Hematopoietic multipotent progenitor cell treated with erythropoietin and hydrocortisone succinate and interleukin-3 and kit ligand, for 8 days (in vitro differentiated cells): ENCODE measurements around the gene WNT1.

Experiments
- DNase-seq: peaks from one replicate; pipeline ENCODE4 v3.0.0-alpha.2; 2015

Gene WNT1

GRCh38 chr12:49010092-49010668 lies 32.1 kb downstream of the WNT1 start:
- DNase-seq = no peak

- peak; percentile 20 for DNase-seq
Observed at GRCh38 chr12:49012739-49013138, 34.6 kb downstream of the WNT1 start.

- DNase-seq = peak; percentile 65
Observed at GRCh38 chr12:49013428-49013827, 35.3 kb downstream of the WNT1 start.

GRCh38 chr12:49014547-49014946 lies 36.4 kb downstream of the WNT1 start:
- peak; percentile 46 for DNase-seq

- DNase-seq = peak; percentile 90
Observed at GRCh38 chr12:49015196-49015595, 37.1 kb downstream of the WNT1 start.

- DNase-seq = peak; percentile 75
Observed at GRCh38 chr12:49017891-49018260, 39.8 kb downstream of the WNT1 start.

GRCh38 chr12:49018261-49019119 lies 40.4 kb downstream of the WNT1 start, which contains the start of gene PRKAG1:
Gene PRKAG1, minus strand, starts transcription at chr12:49018776. Its CDS starts 36 bp downstream, at chr12:49018740.
- DNase-seq = peak; percentile 96

- no peak for DNase-seq
Observed at GRCh38 chr12:49019120-49019430, 41.0 kb downstream of the WNT1 start.

- peak; percentile 80 for DNase-seq
Observed at GRCh38 chr12:49019443-49020324, 41.6 kb downstream of the WNT1 start.

- DNase-seq = no peak
Observed at GRCh38 chr12:49020441-49020840, 42.3 kb downstream of the WNT1 start.

- no peak for DNase-seq
Observed at GRCh38 chr12:49021292-49021915, 43.3 kb downstream of the WNT1 start.

GRCh38 chr12:49022558-49023178 lies 44.5 kb downstream of the WNT1 start:
- DNase-seq = no peak

GRCh38 chr12:49023812-49024211 lies 45.7 kb downstream of the WNT1 start:
- DNase-seq = no peak

- DNase-seq = no peak
Observed at GRCh38 chr12:49024543-49024942, 46.4 kb downstream of the WNT1 start.

GRCh38 chr12:49025463-49025862 lies 47.3 kb downstream of the WNT1 start:
- no peak for DNase-seq

GRCh38 chr12:49026101-49026500 lies 48.0 kb downstream of the WNT1 start:
- DNase-seq = no peak

- no peak for DNase-seq
Observed at GRCh38 chr12:49026678-49027480, 48.8 kb downstream of the WNT1 start.

- DNase-seq = no peak
Observed at GRCh38 chr12:49027846-49028555, 49.9 kb downstream of the WNT1 start.

GRCh38 chr12:49028666-49029275 lies 50.6 kb downstream of the WNT1 start:
- no peak for DNase-seq

GRCh38 chr12:49030119-49030518 lies 52.0 kb downstream of the WNT1 start:
- no peak for DNase-seq
